Ascending aorta (tissue), 2 donors: ENCODE measurements around the gene TRMT112. TPM values are rescaled to one million over a fixed set of nuclear protein-coding genes. Genes with fewer than 3 reads are reported as not detected.
"Not testable (repeated sequence)": the region's sequence is repeated elsewhere in the genome, so short reads cannot be mapped to it uniquely, and the experiment has no call there.

Source experiments
- DNase-seq, 2 donors: peaks; one replicate each; pipeline ENCODE4 v3.0.0-alpha.2; 2019; ENCODE audit warnings: low spot score in 2 of 2
- H3K27ac ChIP-seq, 2 donors: fragments of 200-600 bp; sonication (generic); one replicate each; pipeline ENCODE4 v1.5.1; 2016 to 2017; ENCODE audit warnings: mild to moderate bottlenecking in 1 of 2
- H3K27me3 ChIP-seq: fragments of 200-600 bp; sonication (generic); one replicate; pipeline ENCODE4 v1.5.1; 2017
- H3K36me3 ChIP-seq, 2 donors: fragments of 200-600 bp; sonication (generic); one replicate each; pipeline ENCODE4 v1.5.1; 2016
- H3K4me1 ChIP-seq, 2 donors: fragments of 200-600 bp; sonication (generic); one replicate each; pipeline ENCODE4 v1.5.1; 2016 to 2017; ENCODE audit warnings: mild to moderate bottlenecking in 1 of 2
- H3K4me3 ChIP-seq, 2 donors: fragments of 200-600 bp; sonication (generic); one replicate each; pipeline ENCODE4 v1.5.1; 2016 to 2017; ENCODE audit warnings: mild to moderate bottlenecking in 1 of 2
- H3K9me3 ChIP-seq, 2 donors: fragments of 200-600 bp; sonication (generic); one replicate each; pipeline ENCODE4 v1.5.1; 2016
- intact Hi-C: fragments of 100-400 bp; cut with DNase I; formaldehyde crosslinking; loops from one replicate; pipeline ENCODE4 v1.15.1; 2023
- total RNA-seq: library from RNA; depleted of rRNA; stranded (reverse); fragments of >200 nt; gene quantifications from one replicate; pipeline ENCODE4 v1.1.0, GENCODE V29; 2016
- TF ChIP-seq, protein P1 (sequence below), 3 experiments: fragments of 200-600 bp in 2 of 3; fragments of 450-650 bp in 1 of 3; sonication (generic) in 2 of 3; IDR thresholded peaks; one replicate each; pipeline ENCODE4 v1.5.1; 2016 to 2019; ENCODE audit warnings: antibody characterized with exemption in 3 of 3, mild to moderate bottlenecking in 1 of 3, moderate library complexity in 1 of 3

The TRMT112 gene
- total RNA-seq, 1 donor from 2014 or later, result 384 TPM

DNA sequence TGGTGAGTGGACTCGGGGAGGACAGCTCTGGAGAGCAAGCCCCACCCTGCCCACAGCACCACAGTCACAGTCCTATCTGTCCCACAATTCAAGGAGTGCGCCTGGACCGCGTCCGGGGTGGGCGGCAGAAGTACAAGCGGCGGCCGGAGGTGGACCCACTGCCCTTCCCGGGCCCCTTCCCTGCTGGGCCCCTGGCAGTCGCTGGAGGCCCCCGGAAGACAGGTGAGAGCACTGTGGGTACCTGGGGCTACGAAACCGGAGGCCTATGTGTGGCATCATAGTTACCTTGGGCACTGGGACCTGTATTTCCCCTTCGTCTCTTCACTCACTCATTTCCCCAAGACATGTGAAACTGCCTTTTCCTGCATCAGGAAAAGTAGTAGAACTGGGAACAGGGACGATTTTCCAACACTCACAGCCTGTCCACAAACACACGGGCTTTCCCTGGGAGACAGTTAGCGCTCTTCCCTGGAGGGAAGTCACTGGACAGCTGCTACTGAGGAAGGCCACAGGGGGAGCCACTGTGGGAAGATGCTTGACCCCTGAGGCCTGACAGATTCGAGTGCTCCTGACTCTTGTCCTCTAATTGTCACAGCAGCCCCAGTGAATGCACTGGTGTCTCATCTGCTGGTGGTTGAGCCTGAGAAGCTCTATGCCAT lies 3.1 kb downstream of the TRMT112 start:
- H3K27ac ChIP-seq, result peak overlapping the region; percentile 38 to 66
- no peaks in the 10 kb centered on the region for H3K27me3 ChIP-seq
- H3K9me3 ChIP-seq, result no peaks in the 10 kb centered on the region
- no peak overlapping the region for H3K4me3 ChIP-seq
- H3K36me3 ChIP-seq, result peaks cover 10 to 18% of the 10 kb centered on the region in 2 donors
- peaks cover 4 to 9% of the 10 kb centered on the region in 2 donors for H3K4me1 ChIP-seq
- TF ChIP-seq, protein P1, sequence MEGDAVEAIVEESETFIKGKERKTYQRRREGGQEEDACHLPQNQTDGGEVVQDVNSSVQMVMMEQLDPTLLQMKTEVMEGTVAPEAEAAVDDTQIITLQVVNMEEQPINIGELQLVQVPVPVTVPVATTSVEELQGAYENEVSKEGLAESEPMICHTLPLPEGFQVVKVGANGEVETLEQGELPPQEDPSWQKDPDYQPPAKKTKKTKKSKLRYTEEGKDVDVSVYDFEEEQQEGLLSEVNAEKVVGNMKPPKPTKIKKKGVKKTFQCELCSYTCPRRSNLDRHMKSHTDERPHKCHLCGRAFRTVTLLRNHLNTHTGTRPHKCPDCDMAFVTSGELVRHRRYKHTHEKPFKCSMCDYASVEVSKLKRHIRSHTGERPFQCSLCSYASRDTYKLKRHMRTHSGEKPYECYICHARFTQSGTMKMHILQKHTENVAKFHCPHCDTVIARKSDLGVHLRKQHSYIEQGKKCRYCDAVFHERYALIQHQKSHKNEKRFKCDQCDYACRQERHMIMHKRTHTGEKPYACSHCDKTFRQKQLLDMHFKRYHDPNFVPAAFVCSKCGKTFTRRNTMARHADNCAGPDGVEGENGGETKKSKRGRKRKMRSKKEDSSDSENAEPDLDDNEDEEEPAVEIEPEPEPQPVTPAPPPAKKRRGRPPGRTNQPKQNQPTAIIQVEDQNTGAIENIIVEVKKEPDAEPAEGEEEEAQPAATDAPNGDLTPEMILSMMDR (IDR thresholded peaks at IDR 0.05), result no peak
- intact Hi-C loops, result no loop called here
- DNase-seq, result no peak

DNA sequence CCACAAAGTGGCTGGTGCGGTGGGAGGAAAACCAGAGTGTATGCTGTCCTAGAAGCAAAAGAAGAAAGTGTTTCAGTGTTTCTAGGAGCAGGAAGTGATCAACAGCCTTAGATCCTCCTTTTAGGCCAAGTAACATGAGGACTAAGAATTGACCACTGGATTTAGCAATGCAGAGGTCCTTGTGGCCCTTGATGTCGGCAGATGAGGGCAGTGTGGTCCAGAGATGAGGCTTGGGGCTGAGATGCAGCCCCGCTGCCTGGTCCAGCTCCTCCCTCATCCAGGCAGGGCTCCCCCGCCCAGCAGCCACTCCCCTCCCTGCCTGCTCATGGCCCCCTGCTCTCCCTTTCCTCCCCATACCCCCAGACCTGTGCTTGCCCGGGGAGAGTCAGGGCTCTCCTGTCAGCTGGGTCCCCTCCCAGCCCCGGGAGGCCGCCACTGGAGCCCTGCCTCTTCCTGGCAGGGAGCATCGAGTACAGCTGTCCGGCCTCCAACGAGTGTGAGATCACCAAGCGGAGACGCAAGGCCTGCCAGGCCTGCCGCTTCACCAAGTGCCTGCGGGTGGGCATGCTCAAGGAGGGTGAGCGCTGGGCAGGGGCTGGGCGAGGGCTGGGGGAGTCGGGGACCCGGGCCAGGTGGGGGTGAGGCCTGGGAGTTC lies 3.7 kb downstream of the TRMT112 start:
- Histone ChIP-seq H3K27me3 (no peaks in the 10 kb centered on the region), H3K4me3 (no peak overlapping the region), H3K9me3 (no peaks in the 10 kb centered on the region), H3K4me1 (peaks cover 0 to 5% of the 10 kb centered on the region in 2 donors), H3K36me3 (peaks cover 10 to 18% of the 10 kb centered on the region in 2 donors), H3K27ac (peak overlapping the region; percentile 48 to 66)
- TF ChIP-seq, protein P1 (IDR thresholded peaks at IDR 0.05), result no peak
- peak in 1 of 2 donors; percentile 85 for DNase-seq
- intact Hi-C loops, result no loop called here

DNA sequence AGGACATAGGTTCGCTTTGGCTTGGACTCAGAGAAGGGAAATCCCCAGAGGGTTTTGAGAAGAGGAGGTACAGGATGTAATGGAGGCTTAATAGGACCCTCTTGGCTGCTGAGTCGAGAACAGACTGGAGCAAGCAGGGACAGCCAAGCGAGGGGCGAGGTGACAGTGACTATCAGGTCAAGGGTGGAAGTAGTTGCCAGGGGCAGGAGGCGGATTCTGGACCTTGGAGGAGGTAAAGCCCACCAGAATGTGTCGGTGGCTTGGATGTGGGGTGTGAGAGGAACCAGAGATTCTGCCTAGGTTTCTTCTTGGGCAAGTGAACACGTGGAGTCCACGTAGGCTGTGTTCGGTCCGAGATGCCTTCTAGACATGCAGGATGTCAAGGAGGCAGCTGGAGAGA lies 4.4 kb downstream of the TRMT112 start:
- Histone ChIP-seq H3K9me3 (no peaks in the 10 kb centered on the region), H3K27me3 (no peaks in the 10 kb centered on the region), H3K36me3 (peaks cover 10 to 18% of the 10 kb centered on the region in 2 donors), H3K4me3 (no peak overlapping the region), H3K4me1 (peaks cover 0 to 5% of the 10 kb centered on the region in 2 donors), H3K27ac (peak overlapping the region in 1 of 2 donors; percentile 48)
- intact Hi-C loops, result no loop called here
- no peak for DNase-seq
- TF ChIP-seq, protein P1 (IDR thresholded peaks at IDR 0.05), result no peak

DNA sequence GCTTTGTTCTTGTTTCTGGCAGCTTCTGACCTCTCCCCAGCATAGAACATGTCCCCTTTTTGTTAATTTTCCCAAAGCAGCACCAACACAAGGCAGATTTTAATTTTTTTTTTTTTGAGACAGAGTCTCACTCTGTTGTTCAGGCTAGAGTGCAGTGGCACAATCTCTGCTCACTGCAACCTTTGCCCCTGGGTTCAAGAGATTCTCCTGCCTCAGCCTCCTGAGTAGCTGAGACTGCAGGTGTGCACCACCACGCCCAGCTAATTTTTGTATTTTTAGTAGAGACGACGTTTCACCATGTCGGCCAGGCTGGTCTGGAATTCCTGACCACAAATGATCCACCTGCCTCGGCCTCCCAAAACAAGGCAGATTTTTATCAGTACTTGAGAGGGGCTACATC lies 9.6 kb downstream of the TRMT112 start:
- H3K4me3 ChIP-seq, H3K27ac ChIP-seq, H3K36me3 ChIP-seq, H3K4me1 ChIP-seq, DNase-seq, H3K9me3 ChIP-seq, intact Hi-C loops, H3K27me3 ChIP-seq: not testable (repeated sequence)

DNA sequence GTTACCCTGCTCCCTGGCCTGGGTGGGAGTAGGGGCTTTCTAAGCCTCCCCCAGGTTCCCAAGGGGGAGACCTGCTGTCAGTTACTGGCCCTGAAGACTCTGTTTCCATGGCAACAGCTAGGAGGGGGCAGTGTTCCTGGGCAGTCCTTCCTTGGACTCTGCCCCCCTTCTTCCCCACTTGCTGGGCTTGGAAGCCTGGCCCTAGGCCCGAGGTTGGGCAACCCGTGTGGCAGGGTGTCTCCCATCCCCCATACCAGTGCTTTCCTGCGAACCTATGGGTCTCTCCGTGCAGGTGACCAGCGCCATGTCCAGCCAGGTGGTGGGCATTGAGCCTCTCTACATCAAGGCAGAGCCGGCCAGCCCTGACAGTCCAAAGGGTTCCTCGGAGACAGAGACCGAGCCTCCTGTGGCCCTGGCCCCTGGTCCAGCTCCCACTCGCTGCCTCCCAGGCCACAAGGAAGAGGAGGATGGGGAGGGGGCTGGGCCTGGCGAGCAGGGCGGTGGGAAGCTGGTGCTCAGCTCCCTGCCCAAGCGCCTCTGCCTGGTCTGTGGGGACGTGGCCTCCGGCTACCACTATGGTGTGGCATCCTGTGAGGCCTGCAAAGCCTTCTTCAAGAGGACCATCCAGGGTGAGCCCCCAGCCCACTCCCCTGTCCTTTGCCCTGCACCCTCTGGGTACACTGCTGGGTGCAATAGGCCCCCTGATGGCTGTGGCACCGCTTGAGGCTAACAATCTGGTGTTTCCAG lies 10.3 kb downstream of the TRMT112 start:
- intact Hi-C loops, result no loop called here

More for the DNA sequence above, 10.3 kb downstream of the TRMT112 start:
- TF ChIP-seq, protein P1 (IDR thresholded peaks at IDR 0.05), result no peak
- peak overlapping the region in 1 of 2 donors; percentile 33 for H3K27ac ChIP-seq
- H3K36me3 ChIP-seq, result no peaks in the 10 kb centered on the region
- no peaks in the 10 kb centered on the region for H3K27me3 ChIP-seq
- H3K4me3 ChIP-seq, result peak overlapping the region; percentile 72 to 81
- DNase-seq, result peak in 1 of 2 donors; percentile 73
- H3K9me3 ChIP-seq, result no peaks in the 10 kb centered on the region
- H3K4me1 ChIP-seq, result peaks cover 3 to 8% of the 10 kb centered on the region in 2 donors
